Inferior parietal cortex (tissue), 1 donor: ENCODE data around the gene CRTC2.

Experiments
- DNase-seq: peaks from one replicate; pipeline ENCODE4 v3.0.0-alpha.2; 2016; ENCODE audit errors: extremely low spot score

CRTC2 gene

DNA sequence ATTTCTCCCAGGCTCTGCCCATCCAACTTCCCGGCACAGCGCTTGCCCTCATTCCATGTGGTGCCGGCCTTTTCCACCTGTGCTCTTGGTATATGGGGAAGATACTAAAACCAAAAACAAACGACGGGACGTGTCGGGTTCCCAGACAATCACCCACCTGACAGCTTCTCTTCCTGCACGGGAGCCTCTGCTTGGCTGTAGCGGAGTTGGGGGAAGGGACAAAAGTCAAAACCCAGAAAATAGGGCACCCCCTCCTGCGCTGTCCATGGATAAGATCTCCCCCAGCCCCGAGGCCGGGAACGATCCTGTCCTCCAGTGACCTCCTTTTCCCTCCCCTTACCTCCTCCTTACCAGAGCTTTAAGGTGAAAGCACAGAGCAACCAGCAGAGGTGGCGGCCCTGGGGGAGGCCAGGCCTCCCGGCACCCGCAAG lies 18.4 kb upstream of the CRTC2 start:
- DNase-seq, result no peak

DNA sequence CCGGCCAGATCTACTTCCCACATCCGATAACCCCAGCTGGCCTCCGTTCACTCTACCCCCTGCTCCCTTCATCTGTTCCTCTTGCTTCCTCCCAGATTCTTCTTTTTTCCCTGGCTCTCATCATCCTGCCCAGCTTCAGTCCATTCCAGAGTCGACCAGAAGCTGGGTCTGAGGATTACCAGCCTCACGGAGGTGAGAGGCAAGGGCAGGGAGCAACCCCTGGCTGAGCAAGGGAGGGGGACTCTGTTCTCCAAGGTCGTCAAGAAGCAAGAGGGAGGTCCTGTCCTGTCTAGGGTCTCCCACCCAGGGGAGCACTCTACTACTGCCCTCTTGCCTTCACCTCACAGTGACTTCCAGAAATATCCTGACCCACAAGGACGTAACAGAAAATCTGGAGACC lies 15.1 kb upstream of the CRTC2 start:
- DNase-seq, result no peak

DNA sequence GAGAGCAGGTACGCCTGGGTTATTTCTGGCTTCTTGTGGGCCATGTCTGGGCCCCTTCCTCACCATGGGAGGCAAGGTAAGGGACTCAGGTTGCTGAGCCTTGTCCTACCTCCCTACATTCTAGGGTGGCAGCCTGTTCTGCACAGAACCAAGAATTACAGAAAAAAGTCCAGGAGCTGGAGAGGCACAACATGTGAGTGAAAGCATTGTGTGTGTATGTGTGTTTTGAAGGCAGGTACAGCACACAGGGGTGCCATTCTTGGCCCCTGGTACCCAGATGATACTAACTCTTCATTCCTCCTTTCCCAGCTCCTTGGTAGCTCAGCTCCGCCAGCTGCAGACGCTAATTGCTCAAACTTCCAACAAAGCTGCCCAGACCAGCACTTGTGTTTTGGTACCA lies 14.7 kb upstream of the CRTC2 start:
- no peak for DNase-seq

DNA sequence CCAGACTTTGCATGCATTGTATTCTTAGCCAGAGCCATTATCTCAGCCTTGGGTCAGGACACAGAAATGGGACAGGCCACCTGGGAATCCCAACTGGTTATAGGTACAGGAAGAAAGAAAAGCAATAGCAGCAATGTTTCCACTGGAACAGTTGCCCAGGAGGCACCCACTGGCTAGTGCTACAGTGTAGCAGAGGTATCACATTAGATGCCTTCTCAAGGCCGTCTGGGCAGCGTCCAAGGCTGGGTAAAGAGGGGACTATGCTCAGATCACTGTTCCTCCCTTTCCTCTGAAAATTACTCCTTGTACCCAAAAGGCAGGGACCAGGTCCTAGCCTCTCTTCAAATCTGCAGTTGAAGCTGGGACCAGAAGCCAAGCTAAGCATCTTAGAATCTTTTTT lies 11.9 kb upstream of the CRTC2 start:
- DNase-seq, result no peak

DNA sequence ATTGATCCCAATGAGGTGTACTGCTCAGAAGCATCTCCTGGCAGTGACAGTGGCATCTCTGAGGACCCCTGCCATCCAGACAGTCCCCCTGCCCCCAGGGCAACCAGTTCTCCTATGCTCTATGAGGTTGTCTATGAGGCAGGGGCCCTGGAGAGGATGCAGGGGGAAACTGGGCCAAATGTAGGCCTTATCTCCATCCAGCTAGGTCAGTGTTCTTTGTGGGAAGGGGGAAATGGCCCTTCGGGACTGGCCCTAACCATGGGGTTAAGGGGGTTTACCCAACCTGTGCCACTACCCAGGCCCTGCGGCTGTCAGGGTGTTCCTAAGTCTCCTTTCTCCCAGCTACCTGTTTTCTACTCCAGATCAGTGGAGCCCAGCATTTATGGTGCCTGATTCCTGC lies 10.6 kb upstream of the CRTC2 start:
- no peak for DNase-seq

DNA sequence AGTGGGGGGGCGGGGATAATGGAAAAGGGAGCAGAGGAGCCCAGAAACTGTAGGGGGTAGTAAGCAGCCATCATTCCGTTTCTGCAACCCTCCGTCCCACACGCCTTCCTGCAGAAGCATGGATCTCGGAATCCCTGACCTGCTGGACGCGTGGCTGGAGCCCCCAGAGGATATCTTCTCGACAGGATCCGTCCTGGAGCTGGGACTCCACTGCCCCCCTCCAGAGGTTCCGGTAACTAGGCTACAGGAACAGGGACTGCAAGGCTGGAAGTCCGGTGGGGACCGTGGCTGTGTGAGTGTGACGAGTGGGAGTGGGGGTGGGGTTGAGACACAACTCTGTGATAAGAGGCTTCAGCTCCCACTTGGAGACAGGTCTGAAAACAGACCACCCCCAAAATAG lies 10.0 kb upstream of the CRTC2 start:
- DNase-seq, result no peak

DNA sequence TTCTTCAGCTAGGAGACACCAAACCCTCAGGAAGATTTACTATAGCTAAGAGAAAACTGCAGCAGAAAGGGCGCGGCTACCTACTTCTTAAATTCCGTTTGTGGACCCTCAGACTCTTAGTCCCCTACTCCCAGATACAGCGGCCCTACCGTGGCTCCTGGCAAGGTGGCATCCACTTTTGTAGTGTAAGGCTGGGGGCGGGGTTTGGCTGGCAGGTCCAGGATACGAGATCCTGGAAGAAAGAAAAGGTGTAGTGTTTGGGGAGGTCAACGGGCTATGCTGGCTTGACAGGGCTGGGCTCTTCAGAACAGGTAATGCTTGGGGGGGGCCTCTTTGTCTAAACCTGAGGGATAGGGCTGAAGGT lies 9.6 kb upstream of the CRTC2 start:
- no peak for DNase-seq

DNA sequence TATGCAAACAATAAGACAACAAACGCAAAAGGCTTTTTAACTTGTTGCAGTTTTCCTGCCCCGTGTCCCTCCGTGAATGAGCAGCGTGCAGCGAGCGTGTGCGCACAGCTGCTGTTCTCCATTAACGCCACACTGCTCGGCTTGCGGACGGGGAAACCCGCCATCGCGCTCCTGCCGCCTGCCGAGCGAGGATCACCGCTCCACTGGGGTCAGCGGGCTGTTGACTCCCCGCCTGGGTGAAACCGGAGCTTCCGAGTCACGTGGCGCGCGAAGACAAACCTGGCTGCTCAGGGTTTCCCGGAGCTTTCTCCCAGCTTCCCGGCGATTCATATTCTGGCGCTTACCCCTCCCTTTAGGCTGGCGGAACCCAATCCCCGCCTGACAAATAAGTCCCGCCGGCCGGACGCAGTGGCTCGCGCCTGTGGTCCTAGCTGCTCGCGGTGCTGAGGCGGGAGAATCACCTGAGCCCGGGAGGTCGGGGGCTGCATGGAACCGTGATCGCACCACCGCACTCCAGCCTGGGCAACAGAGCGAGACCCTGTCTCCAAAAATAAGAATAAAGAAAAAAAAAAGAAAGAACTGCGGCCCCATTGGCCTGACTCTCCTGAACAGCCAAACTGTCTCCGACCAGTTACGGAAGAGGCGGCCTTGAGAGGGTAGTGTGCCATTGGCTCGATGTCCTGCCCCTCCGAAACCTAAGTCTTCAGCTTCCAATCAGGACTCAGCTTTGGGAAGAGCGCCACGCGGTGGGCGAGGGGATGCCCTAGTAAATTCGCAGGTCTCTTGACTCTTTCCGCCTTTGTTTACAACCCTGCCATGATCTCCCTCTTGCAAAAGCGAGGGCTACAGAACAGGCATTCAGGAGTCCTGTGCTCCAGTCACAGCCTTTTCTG lies 8.9 kb upstream of the CRTC2 start, which contains the start of gene CREB3L4:
Gene CREB3L4 (plus strand): TSS at position 796 of the 893 bp plus-strand sequence. CDS start 624 bp downstream, outside the sequence.
- DNase-seq, result peak; percentile 98

DNA sequence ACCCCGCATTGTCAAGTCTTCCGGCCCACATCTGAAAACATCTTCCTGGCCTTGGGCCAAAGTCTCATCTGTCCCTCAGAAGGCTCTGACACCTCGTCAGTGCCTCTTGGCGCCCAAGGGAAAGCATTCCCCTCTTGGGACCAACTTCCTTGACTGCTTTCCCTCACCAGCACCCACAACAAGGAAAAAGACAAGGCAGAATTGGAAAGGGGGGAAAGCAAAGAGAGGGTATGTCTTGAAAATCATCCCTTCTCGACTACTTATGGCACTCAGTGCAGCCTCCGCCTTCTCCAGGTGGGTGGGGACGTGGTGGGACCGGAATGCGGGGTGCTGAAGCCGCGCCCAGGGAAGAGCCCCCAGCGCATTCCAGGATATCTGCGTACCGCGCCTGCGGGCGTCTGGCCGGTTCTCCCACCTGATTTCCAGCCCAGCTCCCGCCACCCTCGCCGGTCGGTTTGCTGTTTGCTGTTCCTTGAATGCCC lies 5.5 kb upstream of the CRTC2 start:
- DNase-seq, result no peak

DNA sequence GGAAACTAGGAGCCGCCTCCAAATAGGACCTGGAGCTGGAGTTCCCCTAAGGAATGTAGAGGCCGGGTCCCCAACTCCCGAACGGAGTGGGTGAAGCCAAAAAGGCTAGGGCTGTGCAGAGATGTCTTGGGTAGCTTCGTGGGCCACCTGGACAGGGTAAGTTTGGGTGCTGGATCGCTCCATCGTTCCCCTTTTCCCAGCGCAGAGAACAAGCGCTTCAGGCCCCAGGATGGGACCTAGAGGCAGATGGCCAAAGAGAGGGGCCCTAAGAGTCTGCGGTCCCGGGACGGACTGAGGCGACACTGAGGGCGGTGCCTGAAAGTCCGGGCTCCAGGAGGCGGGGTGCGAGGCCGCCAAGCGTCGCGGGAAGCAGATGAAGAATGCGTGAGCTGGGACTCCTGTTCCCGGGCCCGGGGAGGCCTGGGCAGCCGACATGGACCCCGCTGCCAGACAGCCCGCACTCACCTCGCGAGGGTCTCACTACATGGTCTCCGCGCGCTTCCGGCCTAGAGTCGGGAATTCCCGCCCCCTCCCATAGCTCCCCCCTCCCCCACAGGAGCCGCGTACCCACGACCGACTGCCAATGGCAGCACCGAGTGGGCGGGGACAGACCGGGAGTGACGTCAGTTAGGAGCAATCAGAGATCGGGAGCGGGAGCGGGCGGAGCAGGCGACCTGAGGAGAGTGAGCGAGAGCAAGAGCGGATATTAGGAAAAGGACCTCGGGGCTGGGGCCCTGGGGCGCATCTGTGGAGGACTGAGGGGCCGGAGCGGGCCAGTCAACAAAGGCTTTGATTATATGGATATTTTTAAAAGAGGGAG lies 4.8 kb upstream of the CRTC2 start, which contains the start of gene SLC39A1:
Gene SLC39A1 (minus strand): TSS at position 508 of the 820 bp plus-strand sequence. CDS start 822 bp downstream, outside the sequence.
- peak; percentile 98 for DNase-seq

DNA sequence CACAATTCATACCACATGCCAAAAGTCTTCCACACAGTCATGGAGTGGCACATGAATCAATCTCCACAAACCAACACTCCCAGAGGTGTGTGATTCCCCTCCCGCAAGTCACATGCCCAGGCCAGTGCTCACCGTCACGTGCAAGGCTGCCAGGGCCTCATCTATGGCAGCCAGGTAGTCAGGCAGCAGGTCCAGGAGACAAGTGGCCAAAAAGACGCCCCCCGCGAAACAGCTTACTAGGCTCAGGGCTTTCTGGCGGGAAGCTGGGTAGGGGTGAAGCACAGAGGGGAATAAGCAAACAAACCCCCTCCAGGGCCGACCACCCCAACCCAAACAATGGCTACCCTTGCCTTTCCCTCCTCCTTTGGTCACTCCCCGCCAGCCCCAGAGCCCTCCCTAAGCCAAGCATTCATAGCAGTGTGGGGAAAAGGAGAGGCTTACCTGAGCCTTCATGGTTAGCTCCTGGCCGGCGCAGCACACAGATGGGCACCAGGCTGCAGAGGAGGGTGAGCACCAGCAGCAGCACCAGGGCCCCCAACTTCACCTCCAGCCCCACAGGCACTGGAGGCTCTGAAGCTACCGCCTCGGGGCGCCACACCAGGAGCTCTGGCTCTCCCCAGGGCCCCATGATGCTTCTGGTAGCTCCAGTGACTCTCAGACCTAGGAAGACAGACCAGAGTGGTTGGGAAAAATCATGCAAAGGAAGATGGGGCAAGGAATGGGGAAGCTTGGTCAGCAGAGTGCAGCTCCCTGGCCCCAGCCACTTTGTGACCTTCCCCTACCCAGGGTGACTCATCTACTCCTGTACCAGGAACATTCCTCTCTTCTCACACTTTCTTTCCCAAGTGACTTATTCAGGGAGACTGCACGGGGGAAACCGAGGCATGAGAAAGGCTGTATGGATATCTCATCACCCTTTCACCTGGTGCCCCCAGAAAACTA lies 3.9 kb upstream of the CRTC2 start:
- DNase-seq, result no peak

DNA sequence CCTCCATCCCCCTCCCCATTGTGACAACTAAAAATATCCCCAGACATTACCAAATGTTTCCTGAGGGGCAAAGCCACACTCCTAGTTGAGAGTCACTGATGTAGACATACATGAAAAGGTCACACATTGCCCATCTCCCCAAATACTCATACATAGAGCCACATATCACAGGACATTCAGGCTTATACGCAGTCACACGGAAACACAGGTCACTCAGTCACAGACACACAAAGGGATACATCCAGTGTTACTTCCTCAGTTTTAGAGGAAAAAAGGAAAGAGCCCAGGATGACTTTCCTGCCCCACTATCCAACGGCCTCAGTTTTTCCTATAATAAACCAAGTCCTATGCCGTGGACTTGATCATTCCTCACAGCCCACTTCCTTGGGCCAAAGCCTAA lies 3.0 kb upstream of the CRTC2 start:
- no peak for DNase-seq

DNA sequence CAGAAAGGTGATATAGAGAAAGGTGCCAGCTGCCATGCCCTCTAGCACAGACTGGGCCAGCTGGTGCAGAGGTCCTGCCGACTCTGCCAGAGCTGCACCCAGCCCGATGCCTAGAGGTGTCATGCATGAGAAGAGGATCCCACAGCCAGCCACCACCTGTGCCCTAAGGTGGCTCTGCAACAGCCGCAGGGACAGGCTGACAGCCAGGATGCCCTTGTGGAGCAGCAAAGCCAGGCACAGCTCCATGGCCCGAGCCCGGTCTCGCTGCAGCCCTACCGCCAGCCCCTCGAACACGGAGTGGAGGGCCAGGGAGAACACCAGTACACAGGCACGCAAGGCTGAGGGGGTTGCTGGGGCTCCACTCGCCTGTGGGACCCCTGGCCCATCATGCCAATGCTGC lies 1.8 kb upstream of the CRTC2 start:
- no peak for DNase-seq

DNA sequence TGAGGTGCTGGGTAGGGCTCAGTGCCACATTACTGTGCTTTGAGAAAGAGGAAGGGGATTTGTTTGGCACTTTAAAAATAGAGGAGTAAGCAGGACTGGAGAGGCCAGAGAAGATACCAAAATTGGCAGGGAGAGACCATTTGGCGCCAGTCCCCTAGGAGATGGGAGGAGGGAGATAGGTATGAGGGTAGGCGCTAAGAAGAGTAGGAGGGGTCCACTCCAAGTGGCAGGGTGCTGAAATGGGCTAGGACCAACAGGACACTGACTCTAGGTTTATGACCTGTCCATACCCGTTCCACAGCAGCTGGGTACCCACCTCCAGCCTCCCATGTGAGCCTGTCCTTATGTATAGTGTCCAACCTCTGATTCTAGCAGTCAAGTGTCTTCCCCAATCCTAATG lies 1.0 kb upstream of the CRTC2 start:
- DNase-seq, result no peak

DNA sequence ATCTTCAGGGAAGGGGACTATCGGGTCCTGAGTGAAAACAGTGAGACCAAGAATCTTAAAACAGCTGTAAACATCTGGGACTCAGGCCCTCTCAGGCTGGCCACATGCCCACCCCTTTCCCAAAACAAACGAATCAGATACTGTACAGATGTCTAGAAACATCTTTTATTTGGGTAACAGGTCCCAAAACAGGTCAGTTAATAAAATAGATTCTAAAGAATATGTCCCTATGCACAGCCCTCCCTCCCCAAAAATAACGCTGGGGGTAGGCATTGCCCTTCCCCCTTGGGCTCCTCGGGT lies 499 bp upstream of the CRTC2 start:
- DNase-seq, result no peak

DNA sequence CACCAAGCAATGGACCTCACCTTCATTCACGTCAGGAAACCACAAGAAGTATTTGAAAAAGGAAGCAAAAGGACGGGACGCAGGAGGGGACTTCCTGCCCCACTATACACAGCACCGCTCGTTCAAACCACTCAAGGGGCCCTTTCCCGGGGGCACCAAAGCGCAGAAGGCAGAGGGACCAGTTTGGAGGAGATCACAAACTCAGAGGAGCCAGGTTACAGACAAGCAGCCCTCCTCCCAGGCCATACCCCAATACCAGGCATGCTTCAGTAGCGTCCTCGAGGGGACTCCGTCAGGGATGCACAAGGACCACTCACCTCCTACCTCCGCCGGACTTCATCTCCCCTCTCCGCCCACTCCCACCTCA lies 685 bp downstream of the CRTC2 start:
- DNase-seq, result no peak

DNA sequence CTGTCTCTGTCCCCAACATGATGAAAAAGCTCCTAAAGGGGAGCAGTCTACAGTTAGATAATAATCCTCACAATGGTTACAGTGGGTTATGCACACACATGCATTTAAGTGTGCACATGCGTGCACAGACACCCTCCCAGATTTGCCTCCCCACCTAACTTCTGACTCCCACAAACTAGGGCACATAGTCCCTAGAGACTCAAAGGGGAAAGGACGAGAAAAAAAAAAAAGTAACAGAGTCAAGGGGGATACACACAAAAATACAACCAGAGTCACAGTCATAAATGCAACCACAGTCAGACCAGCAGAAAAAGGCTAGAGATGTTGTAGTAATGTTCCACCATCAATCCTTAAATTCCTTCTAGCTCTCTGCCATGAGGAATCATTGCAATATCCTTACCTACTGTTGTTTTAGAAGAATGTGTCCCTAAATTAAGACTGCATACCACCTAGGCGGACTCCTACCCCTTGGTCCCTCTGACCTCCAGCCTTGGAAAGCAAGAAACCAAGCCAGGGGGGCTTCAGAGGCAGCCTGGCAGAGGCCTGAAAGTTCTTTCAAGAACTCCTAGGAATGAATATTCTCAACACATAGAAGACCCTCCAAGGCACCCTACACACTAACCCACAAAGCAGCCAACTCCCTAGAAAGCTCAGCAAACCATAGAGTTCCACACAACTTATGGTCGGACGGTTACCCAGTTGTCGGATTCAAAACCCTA lies 1.3 kb downstream of the CRTC2 start:
- DNase-seq, result no peak

DNA sequence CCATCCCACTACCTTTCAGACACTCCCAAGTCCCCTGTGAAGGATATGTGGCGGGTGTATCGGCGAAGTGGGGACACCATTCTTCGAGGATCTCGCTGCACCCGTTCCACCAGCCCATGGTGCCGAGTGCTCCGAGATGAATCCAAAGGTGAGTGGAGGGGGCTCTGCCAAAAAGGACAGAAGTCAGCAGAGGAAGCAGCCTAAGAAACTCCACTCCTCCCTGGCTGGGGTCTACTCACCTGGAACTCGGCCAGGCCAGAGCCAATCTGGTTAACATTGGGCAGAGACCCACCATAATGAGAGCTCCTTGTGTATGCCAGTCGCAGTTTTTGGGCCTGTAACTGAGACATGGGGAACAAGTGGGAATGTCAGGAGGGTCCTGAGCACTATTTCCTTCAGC lies 3.6 kb downstream of the CRTC2 start:
- no peak for DNase-seq

DNA sequence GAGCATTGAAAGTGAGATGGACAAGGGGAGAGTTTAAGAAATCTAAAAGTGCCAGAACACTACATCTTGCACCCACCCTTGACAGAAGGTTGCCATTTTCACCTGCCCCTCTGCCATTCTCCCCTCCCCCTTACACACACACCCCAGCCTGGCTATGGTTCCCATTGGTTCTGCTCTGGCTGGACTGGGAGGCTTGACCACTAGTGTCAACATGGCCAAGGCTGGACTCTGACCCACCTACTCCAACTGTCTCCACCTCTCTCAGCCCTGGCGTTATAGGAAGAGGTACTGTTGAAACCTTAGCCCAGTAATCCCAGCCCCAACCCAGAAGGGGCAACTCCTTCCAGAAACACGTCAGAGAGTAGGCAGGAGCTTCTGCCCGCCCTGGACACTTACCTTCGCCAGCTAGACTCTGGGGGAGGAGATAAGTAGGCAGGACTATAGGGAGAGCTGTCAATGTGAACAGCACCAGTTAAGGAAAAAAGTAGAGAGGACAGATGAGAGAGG lies 4.5 kb downstream of the CRTC2 start:
- DNase-seq, result no peak

DNA sequence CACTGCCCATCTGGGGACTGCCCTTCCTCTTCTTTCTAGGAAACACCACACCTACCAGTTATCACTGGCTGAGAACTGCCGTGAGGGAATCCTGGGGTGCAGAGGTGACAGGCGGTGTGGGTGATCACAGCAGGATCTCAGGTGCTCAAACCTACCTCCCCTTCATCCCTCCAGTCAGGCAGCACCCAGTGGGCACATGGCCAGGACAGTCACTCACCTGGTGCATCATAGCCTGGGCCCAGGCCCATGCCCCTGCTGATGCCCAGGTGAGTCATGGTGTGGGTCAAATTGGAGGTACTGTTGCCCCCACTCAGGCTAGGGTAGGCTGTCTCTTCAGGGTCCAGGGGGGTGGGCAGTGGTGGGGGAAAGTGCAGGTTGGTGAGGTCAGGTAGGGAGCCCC lies 6.6 kb downstream of the CRTC2 start:
- no peak for DNase-seq

DNA sequence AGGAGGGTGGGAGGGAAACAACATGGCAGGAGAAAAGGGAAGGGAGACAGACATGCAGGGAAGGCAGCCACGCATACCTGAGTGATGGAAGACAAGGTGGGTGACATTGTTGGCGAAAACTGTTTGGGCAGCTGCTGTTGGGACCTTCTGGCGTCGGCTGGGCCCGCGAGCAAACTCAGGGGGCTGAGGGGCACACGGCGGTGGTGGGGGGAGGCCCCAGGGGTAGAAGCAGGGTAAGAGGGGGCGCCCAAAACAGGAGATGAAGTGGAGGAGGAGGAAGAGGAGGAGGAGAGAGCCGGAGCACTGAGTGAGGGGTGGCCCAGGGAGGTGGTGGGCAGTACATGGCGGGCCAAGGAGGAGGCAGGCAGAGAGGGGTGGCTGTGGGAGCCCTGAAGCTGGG lies 7.2 kb downstream of the CRTC2 start:
- DNase-seq, result no peak
